ENCODE data around the gene MYO9B.

Gene MYO9B

GRCh38 chr19:17111766-17112165 is 36.2 kb downstream of the MYO9B start:
- Histone ChIP-seq H3K4me3 (no peak overlapping the region), H3K36me3 (ENCODE audit: insufficient read depth, low read length) (no peaks in the 10 kb centered on the region; the same call in 1 of the 2 replicates), H3K27ac (no peak overlapping the region), H3K9me3 (ENCODE audit: low read depth, low read length) (no peaks in the 10 kb centered on the region), H3K9ac (ENCODE audit: insufficient read length) (no peak overlapping the region)
- no peak for TF ChIP-seq POLR2AphosphoS5 (IDR thresholded peaks at IDR 0.05; ENCODE audit: borderline replicate concordance, low read depth, low read length)
- no peak for TF ChIP-seq EZH2 (IDR thresholded peaks at IDR 0.05)
- no peak for TF ChIP-seq FOXP2 (optimal IDR thresholded peaks at IDR 0.05; ENCODE audit: control extremely low read depth, extremely low read length, insufficient read depth)
- DNase-seq (ENCODE audit: low read depth, low spot score): no peak

- no peaks in the 10 kb centered on the region for H3K9me3 ChIP-seq (ENCODE audit: low read depth, low read length)
- DNase-seq (ENCODE audit: low read depth, low spot score): no peak
- H3K4me3 ChIP-seq: no peak overlapping the region
- TF ChIP-seq POLR2AphosphoS5 (IDR thresholded peaks at IDR 0.05; ENCODE audit: borderline replicate concordance, low read depth, low read length): no peak
- no peak for TF ChIP-seq EZH2 (IDR thresholded peaks at IDR 0.05)
- TF ChIP-seq FOXP2 (optimal IDR thresholded peaks at IDR 0.05; ENCODE audit: control extremely low read depth, extremely low read length, insufficient read depth): no peak
- H3K9ac ChIP-seq (ENCODE audit: insufficient read length): no peak overlapping the region
- H3K27ac ChIP-seq: no peak overlapping the region
- no peaks in the 10 kb centered on the region; the same call in 1 of the 2 replicates for H3K36me3 ChIP-seq (ENCODE audit: insufficient read depth, low read length)
Observed at GRCh38 chr19:17112271-17112670, 36.7 kb downstream of the MYO9B start.

- no peak overlapping the region for H3K27ac ChIP-seq
- H3K9me3 ChIP-seq (ENCODE audit: low read depth, low read length): no peaks in the 10 kb centered on the region
- H3K9ac ChIP-seq (ENCODE audit: insufficient read length): no peak overlapping the region
- TF ChIP-seq POLR2AphosphoS5 (IDR thresholded peaks at IDR 0.05; ENCODE audit: borderline replicate concordance, low read depth, low read length) (no peak), FOXP2 (optimal IDR thresholded peaks at IDR 0.05; ENCODE audit: control extremely low read depth, extremely low read length, insufficient read depth) (no peak), EZH2 (IDR thresholded peaks at IDR 0.05) (no peak)
- no peak for DNase-seq (ENCODE audit: low read depth, low spot score)
- H3K36me3 ChIP-seq (ENCODE audit: insufficient read depth, low read length): no peaks in the 10 kb centered on the region; the same call in 1 of the 2 replicates
- no peak overlapping the region for H3K4me3 ChIP-seq
Observed at GRCh38 chr19:17112700-17113099, 37.1 kb downstream of the MYO9B start.

- no peak for DNase-seq (ENCODE audit: low read depth, low spot score)
- H3K36me3 ChIP-seq (ENCODE audit: insufficient read depth, low read length): no peaks in the 10 kb centered on the region; the same call in 1 of the 2 replicates
- no peak overlapping the region for H3K4me3 ChIP-seq
- H3K27ac ChIP-seq: no peak overlapping the region
- H3K9me3 ChIP-seq (ENCODE audit: low read depth, low read length): no peaks in the 10 kb centered on the region
- no peak for TF ChIP-seq POLR2AphosphoS5 (IDR thresholded peaks at IDR 0.05; ENCODE audit: borderline replicate concordance, low read depth, low read length)
- no peak for TF ChIP-seq EZH2 (IDR thresholded peaks at IDR 0.05)
- TF ChIP-seq FOXP2 (optimal IDR thresholded peaks at IDR 0.05; ENCODE audit: control extremely low read depth, extremely low read length, insufficient read depth): no peak
- H3K9ac ChIP-seq (ENCODE audit: insufficient read length): no peak overlapping the region
Observed at GRCh38 chr19:17113127-17113785, 37.7 kb downstream of the MYO9B start.

- Histone ChIP-seq H3K4me3 (no peak overlapping the region), H3K9me3 (ENCODE audit: low read depth, low read length) (no peaks in the 10 kb centered on the region), H3K36me3 (ENCODE audit: insufficient read depth, low read length) (no peaks in the 10 kb centered on the region; the same call in 1 of the 2 replicates), H3K9ac (ENCODE audit: insufficient read length) (no peak overlapping the region), H3K27ac (no peak overlapping the region)
- DNase-seq (ENCODE audit: low read depth, low spot score): no peak
- no peak for TF ChIP-seq POLR2AphosphoS5 (IDR thresholded peaks at IDR 0.05; ENCODE audit: borderline replicate concordance, low read depth, low read length)
- no peak for TF ChIP-seq EZH2 (IDR thresholded peaks at IDR 0.05)
- no peak for TF ChIP-seq FOXP2 (optimal IDR thresholded peaks at IDR 0.05; ENCODE audit: control extremely low read depth, extremely low read length, insufficient read depth)
Observed at GRCh38 chr19:17114414-17114831, 38.8 kb downstream of the MYO9B start.

GRCh38 chr19:17116996-17117702 is 41.6 kb downstream of the MYO9B start:
- no peaks in the 10 kb centered on the region for H3K9me3 ChIP-seq (ENCODE audit: low read depth, low read length)
- H3K27ac ChIP-seq: no peak overlapping the region
- no peak for DNase-seq (ENCODE audit: low read depth, low spot score)
- TF ChIP-seq EZH2 (IDR thresholded peaks at IDR 0.05) (no peak), FOXP2 (optimal IDR thresholded peaks at IDR 0.05; ENCODE audit: control extremely low read depth, extremely low read length, insufficient read depth) (no peak), POLR2AphosphoS5 (IDR thresholded peaks at IDR 0.05; ENCODE audit: borderline replicate concordance, low read depth, low read length) (no peak)
- no peak overlapping the region for H3K4me3 ChIP-seq
- H3K9ac ChIP-seq (ENCODE audit: insufficient read length): no peak overlapping the region
- no peaks in the 10 kb centered on the region for H3K36me3 ChIP-seq (ENCODE audit: insufficient read depth, low read length)

GRCh38 chr19:17118957-17119356 is 43.4 kb downstream of the MYO9B start:
- Histone ChIP-seq H3K36me3 (ENCODE audit: insufficient read depth, low read length) (no peaks in the 10 kb centered on the region), H3K9ac (ENCODE audit: insufficient read length) (no peak overlapping the region)
- TF ChIP-seq POLR2AphosphoS5 (IDR thresholded peaks at IDR 0.05; ENCODE audit: borderline replicate concordance, low read depth, low read length): no peak
- TF ChIP-seq EZH2 (IDR thresholded peaks at IDR 0.05): no peak
- TF ChIP-seq FOXP2 (optimal IDR thresholded peaks at IDR 0.05; ENCODE audit: control extremely low read depth, extremely low read length, insufficient read depth): no peak

GRCh38 chr19:17121736-17122293 is 46.2 kb downstream of the MYO9B start:
- Histone ChIP-seq H3K27ac (no peak overlapping the region), H3K9me3 (ENCODE audit: low read depth, low read length) (no peaks in the 10 kb centered on the region), H3K36me3 (ENCODE audit: insufficient read depth, low read length) (no peaks in the 10 kb centered on the region), H3K4me3 (no peak overlapping the region), H3K9ac (ENCODE audit: insufficient read length) (no peak overlapping the region)
- no peak for TF ChIP-seq POLR2AphosphoS5 (IDR thresholded peaks at IDR 0.05; ENCODE audit: borderline replicate concordance, low read depth, low read length)
- no peak for TF ChIP-seq EZH2 (IDR thresholded peaks at IDR 0.05)
- no peak for TF ChIP-seq FOXP2 (optimal IDR thresholded peaks at IDR 0.05; ENCODE audit: control extremely low read depth, extremely low read length, insufficient read depth)
- DNase-seq (ENCODE audit: low read depth, low spot score): no peak

More at GRCh38 chr19:17118957-17119356, 43.4 kb downstream of the MYO9B start:
- no peak overlapping the region for H3K27ac ChIP-seq
- DNase-seq (ENCODE audit: low read depth, low spot score): no peak
- no peak overlapping the region for H3K4me3 ChIP-seq
- H3K9me3 ChIP-seq (ENCODE audit: low read depth, low read length): no peaks in the 10 kb centered on the region
